GM12865 (cell line): ENCODE results near the gene HMGB2.

Experiments
- DNase-seq: peaks from one replicate; pipeline ENCODE4 v3.0.0; 2010; ENCODE audit warnings: low read depth
- H3K4me3 ChIP-seq: 2 replicates; pipeline ENCODE4 v1.5.1; 2011; ENCODE audit warnings: mild to moderate bottlenecking, low read depth, low read length, control low read depth
- TF ChIP-seq, protein P1 (sequence below): IDR thresholded peaks from 2 replicates; pipeline ENCODE4 v1.5.1; 2011; ENCODE audit warnings: low read length, control low read depth, low read depth, inconsistent platforms; ENCODE audit not compliant: insufficient read depth; ENCODE audit errors: missing control alignments

HMGB2 gene

DNA sequence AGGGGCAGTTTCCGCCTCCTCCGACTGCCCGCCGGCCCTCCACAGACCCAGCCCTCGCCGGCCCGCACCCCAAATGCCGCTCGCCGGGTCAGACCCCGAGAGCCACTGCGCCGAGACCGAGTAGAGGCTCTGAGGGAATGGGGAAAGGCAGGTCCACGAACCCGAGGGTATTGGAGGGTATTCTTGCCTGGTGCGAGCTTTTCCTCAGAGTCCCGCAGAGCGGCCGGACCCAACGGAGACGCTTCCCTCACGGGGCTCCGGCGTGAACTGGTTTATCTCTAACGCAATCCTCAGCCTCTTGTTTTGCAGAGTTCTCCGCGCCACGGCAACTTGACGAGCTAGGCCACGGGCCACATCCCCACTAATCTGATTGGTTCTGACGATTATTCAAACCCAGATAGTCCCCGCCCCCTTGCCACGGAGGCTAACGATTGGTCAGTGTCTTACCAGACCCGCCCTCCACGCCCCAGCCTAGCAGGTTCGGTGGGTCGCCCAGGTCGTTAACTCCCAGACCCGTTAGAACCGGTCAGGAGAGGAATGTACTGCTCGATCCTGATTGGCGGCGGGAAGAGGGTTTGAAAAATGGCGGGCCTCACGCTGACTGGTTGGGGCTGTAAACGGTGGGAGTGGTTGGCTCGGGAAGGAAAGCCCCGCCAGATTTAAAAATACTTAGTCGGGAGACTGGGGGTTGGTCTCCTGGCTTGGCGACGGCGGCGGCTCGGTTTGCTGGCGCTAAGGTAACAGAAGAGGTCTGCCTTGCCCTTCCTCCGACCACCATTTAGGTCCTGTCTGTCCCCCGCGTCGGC is at the start of gene HMGB2:
Gene HMGB2 (minus strand): TSS at position 274 of the 806 bp plus-strand sequence. CDS start 709 bp downstream, outside the sequence.
- TF ChIP-seq, protein P1, sequence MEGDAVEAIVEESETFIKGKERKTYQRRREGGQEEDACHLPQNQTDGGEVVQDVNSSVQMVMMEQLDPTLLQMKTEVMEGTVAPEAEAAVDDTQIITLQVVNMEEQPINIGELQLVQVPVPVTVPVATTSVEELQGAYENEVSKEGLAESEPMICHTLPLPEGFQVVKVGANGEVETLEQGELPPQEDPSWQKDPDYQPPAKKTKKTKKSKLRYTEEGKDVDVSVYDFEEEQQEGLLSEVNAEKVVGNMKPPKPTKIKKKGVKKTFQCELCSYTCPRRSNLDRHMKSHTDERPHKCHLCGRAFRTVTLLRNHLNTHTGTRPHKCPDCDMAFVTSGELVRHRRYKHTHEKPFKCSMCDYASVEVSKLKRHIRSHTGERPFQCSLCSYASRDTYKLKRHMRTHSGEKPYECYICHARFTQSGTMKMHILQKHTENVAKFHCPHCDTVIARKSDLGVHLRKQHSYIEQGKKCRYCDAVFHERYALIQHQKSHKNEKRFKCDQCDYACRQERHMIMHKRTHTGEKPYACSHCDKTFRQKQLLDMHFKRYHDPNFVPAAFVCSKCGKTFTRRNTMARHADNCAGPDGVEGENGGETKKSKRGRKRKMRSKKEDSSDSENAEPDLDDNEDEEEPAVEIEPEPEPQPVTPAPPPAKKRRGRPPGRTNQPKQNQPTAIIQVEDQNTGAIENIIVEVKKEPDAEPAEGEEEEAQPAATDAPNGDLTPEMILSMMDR = no peak
- H3K4me3 ChIP-seq = peak within 1 kb of the TSS; percentile 99
- peak; percentile 100 for DNase-seq

DNA sequence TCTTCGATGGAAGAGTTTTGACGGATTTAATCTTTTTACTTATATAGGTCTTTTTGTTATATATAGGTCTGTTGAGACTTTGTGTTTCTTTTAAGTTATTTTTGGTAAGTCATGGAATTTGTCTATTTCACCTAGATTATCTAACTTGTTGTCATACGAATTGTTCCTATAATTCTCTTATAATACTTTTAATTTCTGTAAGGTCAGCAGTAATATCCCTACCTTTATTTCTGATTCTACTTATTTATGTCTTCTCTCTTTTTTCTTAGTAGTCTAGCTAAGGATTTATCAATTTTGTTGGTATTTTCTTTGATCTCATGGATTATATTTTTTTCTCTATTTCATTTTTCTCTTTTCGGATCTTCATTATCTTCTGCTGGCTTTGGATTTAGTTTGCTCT is 48.2 kb upstream of the HMGB2 start:
- DNase-seq = no peak
- TF ChIP-seq, protein P1 = no peak
- no peak overlapping the region for H3K4me3 ChIP-seq

DNA sequence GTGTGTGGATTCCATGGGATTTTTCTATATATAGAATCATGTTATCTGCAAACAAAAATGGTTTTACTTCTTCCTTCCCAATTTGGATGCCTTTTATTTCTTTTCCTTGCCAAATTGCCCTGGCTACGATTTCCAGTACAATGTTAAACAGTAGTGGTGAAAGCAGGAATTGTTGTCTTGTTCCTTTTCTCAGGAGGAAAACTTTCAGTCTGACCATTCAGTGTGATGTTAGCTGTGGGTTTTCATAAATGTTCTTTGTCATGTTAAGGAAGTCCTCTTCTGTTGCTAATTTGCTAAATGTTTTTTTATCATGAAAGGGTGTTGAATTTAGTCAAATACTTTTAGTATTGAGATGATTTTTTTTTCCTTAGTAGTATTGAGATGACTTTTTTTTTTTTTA is 47.5 kb upstream of the HMGB2 start:
- no peak overlapping the region for H3K4me3 ChIP-seq
- TF ChIP-seq, protein P1 = no peak
- DNase-seq = no peak

DNA sequence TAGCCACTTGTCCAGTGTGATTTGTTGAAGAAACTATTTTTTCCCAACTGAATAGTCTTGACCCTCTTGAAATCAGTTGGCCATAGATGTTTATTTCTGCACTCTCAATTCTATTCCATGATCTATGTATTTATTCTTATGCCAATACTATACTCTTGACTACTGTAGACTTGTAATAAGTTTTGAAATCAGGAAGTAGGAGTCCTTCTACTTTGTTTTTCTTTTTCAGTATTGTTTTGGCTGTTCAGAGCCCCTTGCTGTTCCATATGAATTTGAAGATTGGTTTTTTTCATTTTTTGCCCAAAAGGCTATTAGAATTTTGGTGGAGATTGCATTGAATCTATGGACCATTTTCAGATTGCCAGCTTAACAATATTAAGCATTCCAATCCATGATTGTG is 46.8 kb upstream of the HMGB2 start:
- TF ChIP-seq, protein P1 = no peak
- H3K4me3 ChIP-seq = no peak overlapping the region
- DNase-seq = no peak

DNA sequence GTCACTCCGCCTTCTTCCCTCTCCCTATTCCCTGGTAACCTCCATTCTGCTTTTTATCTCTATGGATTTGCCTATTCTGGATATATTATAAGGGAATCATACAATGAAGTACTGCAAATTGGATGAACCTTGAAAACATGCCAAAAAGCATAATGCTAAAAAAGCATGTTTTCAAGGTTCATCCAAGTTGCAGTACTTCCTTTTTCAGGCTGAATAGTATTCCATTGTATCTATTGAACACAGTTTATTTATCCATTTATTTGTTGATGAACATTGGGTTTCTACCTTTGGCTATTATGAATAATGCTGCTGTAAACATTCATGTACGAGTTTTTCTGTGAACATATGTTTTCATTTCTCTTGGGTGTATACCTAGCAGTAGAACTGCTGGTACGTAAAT is 45.8 kb upstream of the HMGB2 start:
- TF ChIP-seq, protein P1 = no peak

DNA sequence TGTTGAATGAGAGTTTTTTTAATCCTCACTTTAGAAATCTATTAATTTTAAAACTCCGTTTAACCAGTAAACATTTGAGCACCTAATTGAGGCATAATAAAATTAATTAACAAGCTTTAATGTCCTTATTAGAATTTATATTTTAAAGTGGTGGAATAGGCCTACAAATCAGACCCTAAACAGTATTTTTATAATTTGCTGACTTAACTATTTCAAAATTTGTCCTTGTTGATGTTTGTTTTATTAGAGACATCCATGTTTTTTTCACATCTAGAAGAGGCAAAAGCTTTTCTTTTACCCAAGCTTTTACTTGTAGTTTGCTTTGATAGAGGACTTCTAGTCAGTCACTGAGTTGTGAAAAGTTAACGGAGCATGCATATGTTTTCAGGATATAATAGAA is 40.4 kb upstream of the HMGB2 start:
- no peak overlapping the region for H3K4me3 ChIP-seq
- TF ChIP-seq, protein P1 = no peak
- no peak for DNase-seq

More for the DNA sequence above, 45.8 kb upstream of the HMGB2 start:
- H3K4me3 ChIP-seq = no peak overlapping the region
- DNase-seq = no peak
